HepG2 (cell line): ENCODE data around the gene RASGRP4. TPM values are rescaled to one million over a fixed set of nuclear protein-coding genes. Genes with fewer than 3 reads are reported as not detected.

Source experiments
- ATAC-seq: fragments of 200-7000 bp; cut with Tn5 transposase; 3 replicates; pipeline ENCODE4 v1.9.1; 2020; ENCODE audit warnings: mild to moderate bottlenecking, moderate library complexity
- BruUV-seq: library from RNA; stranded (reverse); fragments of 400-500 nt; replicated peaks from 2 replicates; lab custom pipeline; 2021; lab: Mats Ljungman, UMichigan
- CTCF ChIA-PET: fragments of 300-600 bp; formaldehyde crosslinking; extraction: SDS; loops from one replicate; lab custom pipeline; 2021; ENCODE audit warnings: low total read pairs, inconsistent platforms, low intra/inter-chr PET ratio; lab: Yijun Ruan, JAX
- POLR2A ChIA-PET: fragments of 350-600 bp; sonication (Branson Sonifier 250); formaldehyde crosslinking; loops from one replicate; lab custom pipeline; 2020; ENCODE audit warnings: antibody characterized with exemption, inconsistent platforms; lab: Yijun Ruan, JAX
- DNase-seq: peaks from one replicate; pipeline ENCODE4 v3.0.0-alpha.2; 2015; ENCODE audit warnings: low spot score
- FAIRE-seq: peaks from 3 replicates; lab custom pipeline; 2011; peaks lifted over from hg19 to GRCh38; lab: Jason Lieb, UNC
- H2AFZ ChIP-seq: one replicate; pipeline ENCODE4 v1.6.1; 2011; ENCODE audit warnings: low read length, inconsistent platforms
- H3K27ac ChIP-seq: fragments of 300-600 bp; 3 replicates; pipeline ENCODE4 v1.8.0; 2011; ENCODE audit warnings: mixed run types, mild to moderate bottlenecking, mixed read lengths, low read length, inconsistent platforms; ENCODE audit not compliant: insufficient read depth; ENCODE audit errors: extremely low read length
- H3K27me3 ChIP-seq, 2 experiments: fragments of 200-600 bp in 1 of 2; 2 replicates in 1 of 2; 3 replicates in 1 of 2; pipeline versions ENCODE4 v1.6.0 to v1.8.0; 2011; ENCODE audit warnings: low read length in 2 of 2, mild to moderate bottlenecking in 2 of 2, moderate library complexity in 2 of 2, inconsistent platforms in 1 of 2; ENCODE audit not compliant: insufficient read depth in 2 of 2, control insufficient read depth in 1 of 2
- H3K36me3 ChIP-seq, 2 experiments: fragments of 200-600 bp in 1 of 2; replicated peaks in 1 of 2; 2 replicates in 1 of 2; 3 replicates in 1 of 2; pipeline versions ENCODE4 v1.5.1 to v1.8.0; 2011; ENCODE audit warnings: low read length in 2 of 2, inconsistent platforms in 1 of 2; ENCODE audit not compliant: insufficient read depth in 2 of 2, control insufficient read depth in 1 of 2
- H3K4me1 ChIP-seq: 2 replicates; pipeline ENCODE4 v1.5.1; 2012; ENCODE audit warnings: low read length, inconsistent platforms; ENCODE audit not compliant: insufficient read depth
- H3K4me2 ChIP-seq: 2 replicates; pipeline ENCODE4 v1.6.0; 2011; ENCODE audit warnings: low read depth, low read length, inconsistent platforms
- H3K4me3 ChIP-seq, 3 experiments: fragments of 200-600 bp in 1 of 3; sonication (generic), shearing (Covaris generic) in 1 of 3; replicated peaks in 1 of 3; 2 replicates each; pipeline ENCODE4 v1.5.1; 2011 to 2016; ENCODE audit warnings: low read length in 3 of 3, inconsistent platforms in 2 of 3, low read depth in 2 of 3, mild to moderate bottlenecking in 2 of 3, control low read depth in 1 of 3, mixed read lengths in 1 of 3; ENCODE audit not compliant: insufficient read depth in 1 of 3
- H3K79me2 ChIP-seq: one replicate; pipeline ENCODE4 v1.6.1; 2011; ENCODE audit warnings: low read length, inconsistent platforms; ENCODE audit not compliant: insufficient read depth
- H3K9ac ChIP-seq: 2 replicates; pipeline ENCODE4 v1.6.0; 2011; ENCODE audit warnings: mild to moderate bottlenecking, low read depth, low read length, inconsistent platforms; ENCODE audit not compliant: insufficient read depth
- H3K9me3 ChIP-seq: 2 replicates; pipeline ENCODE4 v1.5.1; 2012; ENCODE audit warnings: mild to moderate bottlenecking, low read length
- H4K20me1 ChIP-seq: 2 replicates; pipeline ENCODE4 v1.6.0; 2011; ENCODE audit warnings: inconsistent platforms, mild to moderate bottlenecking, low read length, moderate library complexity; ENCODE audit not compliant: insufficient read depth
- ASH2L ChIP-seq: fragments of 300-600, 200-600 bp; sonication (generic); IDR thresholded peaks from 2 replicates; pipeline ENCODE4 v1.7.0; 2017; ENCODE audit warnings: low read depth, mild to moderate bottlenecking, moderate library complexity, mixed read lengths, low read length; ENCODE audit not compliant: insufficient read length
- GABPA ChIP-seq, 2 experiments: IDR thresholded peaks; 2 replicates each; pipeline ENCODE4 v1.6.1; 2011 to 2016; ENCODE audit warnings: low read depth in 2 of 2, low read length in 1 of 2, missing biosample characterization in 1 of 2, missing genetic modification characterization in 1 of 2
- GZF1 ChIP-seq: sonication (generic); formaldehyde crosslinking; IDR thresholded peaks from 2 replicates; pipeline ENCODE4 v1.5.1; 2020; ENCODE audit warnings: mild to moderate bottlenecking, missing genetic modification reagents
- KAT8 ChIP-seq: IDR thresholded peaks from 2 replicates; pipeline ENCODE4 v1.6.1; 2016; ENCODE audit warnings: missing genetic modification reagents, missing compliant biosample characterization
- MTA1 ChIP-seq: sonication (generic); formaldehyde crosslinking; IDR thresholded peaks from 2 replicates; pipeline ENCODE4 v1.4.0; 2020; ENCODE audit warnings: missing genetic modification reagents, mild to moderate bottlenecking, borderline replicate concordance
- NR2C2 ChIP-seq: sonication (generic); formaldehyde crosslinking; IDR thresholded peaks from 2 replicates; pipeline ENCODE4 v1.4.0; 2020; ENCODE audit warnings: missing genetic modification reagents, mild to moderate bottlenecking, moderate library complexity, borderline replicate concordance
- TAF1 ChIP-seq: sonication (generic); formaldehyde crosslinking; IDR thresholded peaks from 2 replicates; pipeline ENCODE4 v1.4.0; 2020; ENCODE audit warnings: missing genetic modification reagents
- THAP11 ChIP-seq: IDR thresholded peaks from 2 replicates; pipeline ENCODE4 v1.6.1; 2016; ENCODE audit warnings: missing biosample characterization, missing genetic modification reagents
- WIZ ChIP-seq: sonication (generic); formaldehyde crosslinking; IDR thresholded peaks from 2 replicates; pipeline ENCODE4 v1.5.1; 2020; ENCODE audit warnings: mild to moderate bottlenecking, missing genetic modification reagents
- ZBTB38 ChIP-seq: sonication (generic); formaldehyde crosslinking; IDR thresholded peaks from 2 replicates; pipeline ENCODE4 v1.5.1; 2020; ENCODE audit warnings: mild to moderate bottlenecking, missing genetic modification reagents
- ZFX ChIP-seq: sonication (generic); formaldehyde crosslinking; IDR thresholded peaks from 2 replicates; pipeline ENCODE4 v1.4.0; 2020; ENCODE audit warnings: mild to moderate bottlenecking, low read depth, missing genetic modification reagents, moderate library complexity
- ZNF501 ChIP-seq: sonication (generic); formaldehyde crosslinking; IDR thresholded peaks from 2 replicates; pipeline ENCODE4 v1.5.1; 2020; ENCODE audit warnings: mild to moderate bottlenecking, moderate library complexity, missing genetic modification reagents
- ZNF687 ChIP-seq: sonication (generic); formaldehyde crosslinking; IDR thresholded peaks from 2 replicates; pipeline ENCODE4 v1.5.1; 2020; ENCODE audit warnings: mild to moderate bottlenecking, missing genetic modification reagents, moderate library complexity
- ZNF709 ChIP-seq: sonication (generic); formaldehyde crosslinking; IDR thresholded peaks from 2 replicates; pipeline ENCODE4 v1.5.0; 2020; ENCODE audit warnings: mild to moderate bottlenecking, missing genetic modification reagents
- ZNF746 ChIP-seq: sonication (generic); formaldehyde crosslinking; IDR thresholded peaks from 2 replicates; pipeline ENCODE4 v1.8.0; 2022; ENCODE audit warnings: mild to moderate bottlenecking, missing genetic modification reagents
- WGBS: methylation state at CpG from one replicate; pipeline ENCODE4 v1.1.6; 2017; ENCODE audit warnings: low lambda C conversion rate; 5-methylcytosine and 5-hydroxymethylcytosine counted together
- in situ Hi-C: cut with HindIII; loops from 2 replicates; pipeline ENCODE4 v1.10.0; 2017; ENCODE audit warnings: low pct_unique_long_range_greater_than_20kb; ENCODE audit not compliant: extremely low pct_ligation_motif_present
- intact Hi-C: fragments of 100-400 bp; cut with micrococcal nuclease; formaldehyde crosslinking; loops from one replicate; pipeline ENCODE4 v1.10.0; 2022; ENCODE audit not compliant: unreplicated experiment
- polyA plus RNA-seq, 8 experiments: library from polyadenylated mRNA; depleted of rRNA in 3 of 8; stranded (reverse) in 7 of 8; unstranded in 1 of 8; fragments of >200 nt; fragmentation: Illumina TruSeq in 4 of 8; extraction: Trizol in 4 of 8; gene quantifications; 2 replicates each; pipeline versions ENCODE4 v1.2.1 to v1.2.3, GENCODE V29; 2011 to 2016; ENCODE audit warnings: low read depth in 4 of 8, missing spikeins in 1 of 8, mixed read lengths in 1 of 8; ENCODE audit not compliant: insufficient read depth in 1 of 8
- total RNA-seq, 5 experiments: library from RNA; depleted of rRNA; stranded (reverse); fragments of >200 nt; fragmentation: Illumina TruSeq; extraction: Trizol; gene quantifications; 2 replicates each; pipeline ENCODE4 v1.2.3, GENCODE V29; 2016; ENCODE audit warnings: low read depth in 1 of 5

The RASGRP4 gene
- total and polyA plus RNA-seq, 2 of the 13 experiments (the other 11 are each of a cell fraction or from before 2014, with no cell fraction given) = not detected

GRCh38 chr19:38369584-38369983 is 56.4 kb downstream of the RASGRP4 start:
- intact Hi-C loops (no loop called here), in situ Hi-C loops (no loop called here)
- no peak overlapping the region for H3K9ac ChIP-seq
- H3K79me2 ChIP-seq = no peaks in the 10 kb centered on the region
- no peak for TF ChIP-seq TAF1
- peaks cover 0 to 5% of the 10 kb centered on the region in 2 experiments; a peak in 1 of 5 replicates for H3K27me3 ChIP-seq
- peaks cover 30% of the 10 kb centered on the region for H3K4me1 ChIP-seq
- no peak overlapping the region for H2AFZ ChIP-seq
- no peak for ATAC-seq
- ChIA-PET POLR2A (interaction anchor here (1.0 kb wide), 1 partner anchor 12 kb away, joined by 4 read pairs; no protein-coding TSS in a partner anchor), CTCF (no interaction called here)
- H3K9me3 ChIP-seq = no peaks in the 10 kb centered on the region
- BruUV-seq = no TSS peak
- no peak overlapping the region for H3K4me2 ChIP-seq
- no peaks in the 10 kb centered on the region for H3K36me3 ChIP-seq
- 43% methylated on average over 2 of the region's 2 CpGs for WGBS
- no peak for FAIRE-seq
- H4K20me1 ChIP-seq = no peaks in the 10 kb centered on the region
- no peak for DNase-seq
- no peak overlapping the region for H3K27ac ChIP-seq
- H3K4me3 ChIP-seq = no peak overlapping the region

- no TSS peak for BruUV-seq
- DNase-seq (no peak), FAIRE-seq (no peak), ATAC-seq (peak; percentile 33; the same call in 2 of the 3 replicates)
- Histone ChIP-seq H3K27ac (no peak overlapping the region), H2AFZ (no peak overlapping the region), H3K79me2 (no peaks in the 10 kb centered on the region), H4K20me1 (no peaks in the 10 kb centered on the region), H3K4me3 (peak overlapping the region in 1 of 3 experiments; percentile 36; a peak in 1 of 6 replicates), H3K27me3 (peaks cover 0 to 6% of the 10 kb centered on the region in 2 experiments; a peak in 1 of 5 replicates), H3K4me1 (peaks cover 40% of the 10 kb centered on the region), H3K4me2 (peak overlapping the region; percentile 56), H3K9ac (no peak overlapping the region), H3K36me3 (no peaks in the 10 kb centered on the region), H3K9me3 (no peaks in the 10 kb centered on the region)
- WGBS = 30% methylated on average over 9 of the region's 12 CpGs
- ChIA-PET POLR2A (no interaction called here), CTCF (no interaction called here)
- in situ Hi-C loops (no loop called here), intact Hi-C loops (no loop called here)
- peak; percentile 97 for TF ChIP-seq NR2C2 (CRISPR knock-in tag)
- TF ChIP-seq GZF1 (CRISPR knock-in tag) = no peak
- 0 out of 2 replicates have a peak, but pooled peaks have one; percentile 21 for TF ChIP-seq ZNF501 (CRISPR knock-in tag)
- TF ChIP-seq ZNF687 (CRISPR knock-in tag) = peak; percentile 53
- no peak for TF ChIP-seq ASH2L
- peak; percentile 65; the same call in 1 of the 2 replicates for TF ChIP-seq KAT8 (CRISPR knock-in tag)
- peak; percentile 34; the same call in 1 of the 2 replicates for TF ChIP-seq ZNF746 (CRISPR knock-in tag)
- TF ChIP-seq MTA1 (CRISPR knock-in tag) = 0 out of 2 replicates have a peak, but pooled peaks have one; percentile 17
- no peak for TF ChIP-seq ZNF709 (CRISPR knock-in tag)
- TF ChIP-seq THAP11 (CRISPR knock-in tag) = peak; percentile 51; the same call in 1 of the 2 replicates
- peak; percentile 74 for TF ChIP-seq GABPA (IDR thresholded peaks at IDR 0.05; ENCODE audit: low read depth, low read length)
- TF ChIP-seq GABPA (CRISPR knock-in tag; IDR thresholded peaks at IDR 0.05; ENCODE audit: low read depth) = peak; percentile 91
- TF ChIP-seq ZFX (CRISPR knock-in tag) = 0 out of 2 replicates have a peak, but pooled peaks have one; percentile 26
- 0 out of 2 replicates have a peak, but pooled peaks have one; percentile 46 for TF ChIP-seq WIZ (CRISPR knock-in tag)
- TF ChIP-seq ZBTB38 (CRISPR knock-in tag) = 0 out of 2 replicates have a peak, but pooled peaks have one; percentile 21
These were observed 59.0 kb downstream of the RASGRP4 start for GRCh38 chr19:38367041-38367440.
